ENCODE measurements around the gene MT3.

The MT3 gene

DNA sequence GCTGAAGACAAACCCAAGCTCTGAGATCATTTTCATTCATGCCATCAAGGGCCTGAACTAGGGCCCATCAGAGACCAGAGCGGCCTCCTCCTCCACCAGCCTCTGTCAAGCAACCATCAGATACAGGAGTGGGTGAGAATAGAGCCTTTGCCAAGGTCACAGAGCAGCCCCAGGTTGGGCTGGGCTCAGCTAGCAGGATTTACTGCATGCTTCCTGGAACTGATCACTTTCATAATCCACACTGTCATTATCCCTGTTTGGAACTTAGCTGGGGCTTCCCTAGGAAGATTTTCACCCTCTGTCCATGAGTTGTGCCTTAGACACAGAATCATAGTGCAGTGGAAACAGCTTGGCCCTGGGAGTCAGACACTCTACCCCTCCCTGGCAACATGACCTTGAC is 19.4 kb upstream of the MT3 start:
- TF ChIP-seq POLR2AphosphoS5 (IDR thresholded peaks at IDR 0.05; ENCODE audit: low read depth, low read length) = no peak
- no peak for TF ChIP-seq FOXP2 (optimal IDR thresholded peaks at IDR 0.05; ENCODE audit: borderline replicate concordance, extremely low read depth, extremely low read length, insufficient read depth)
- TF ChIP-seq SIN3A (IDR thresholded peaks at IDR 0.05; ENCODE audit: borderline replicate concordance, insufficient read depth, low read length) = no peak
- TF ChIP-seq TAF1 (IDR thresholded peaks at IDR 0.05; ENCODE audit: borderline replicate concordance, insufficient read depth, low read length) = no peak

DNA sequence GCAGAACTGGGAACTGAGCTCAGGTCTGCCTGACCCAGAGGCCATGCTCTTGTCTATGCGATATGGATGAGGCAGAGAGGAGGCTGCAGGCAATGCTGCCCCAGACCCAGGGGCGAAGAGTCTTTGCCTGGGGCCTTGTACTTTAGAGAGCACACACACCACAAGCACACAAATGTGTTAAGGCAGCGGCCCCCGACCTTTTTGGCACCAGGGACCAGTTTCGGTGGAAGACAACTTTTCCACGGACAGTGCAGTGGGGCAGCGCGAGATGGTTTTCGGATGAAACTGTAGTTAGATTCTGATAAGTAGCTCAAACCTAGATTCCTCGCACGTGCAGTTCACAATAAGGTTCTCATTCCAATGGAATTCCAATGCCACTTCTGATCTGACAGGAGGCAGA is 17.8 kb upstream of the MT3 start:
- TF ChIP-seq POLR2AphosphoS5 (IDR thresholded peaks at IDR 0.05; ENCODE audit: low read depth, low read length) (no peak), FOXP2 (optimal IDR thresholded peaks at IDR 0.05; ENCODE audit: borderline replicate concordance, extremely low read depth, extremely low read length, insufficient read depth) (no peak), TAF1 (IDR thresholded peaks at IDR 0.05; ENCODE audit: borderline replicate concordance, insufficient read depth, low read length) (no peak), SIN3A (IDR thresholded peaks at IDR 0.05; ENCODE audit: borderline replicate concordance, insufficient read depth, low read length) (no peak)
- TF ChIP-seq, protein P1, sequence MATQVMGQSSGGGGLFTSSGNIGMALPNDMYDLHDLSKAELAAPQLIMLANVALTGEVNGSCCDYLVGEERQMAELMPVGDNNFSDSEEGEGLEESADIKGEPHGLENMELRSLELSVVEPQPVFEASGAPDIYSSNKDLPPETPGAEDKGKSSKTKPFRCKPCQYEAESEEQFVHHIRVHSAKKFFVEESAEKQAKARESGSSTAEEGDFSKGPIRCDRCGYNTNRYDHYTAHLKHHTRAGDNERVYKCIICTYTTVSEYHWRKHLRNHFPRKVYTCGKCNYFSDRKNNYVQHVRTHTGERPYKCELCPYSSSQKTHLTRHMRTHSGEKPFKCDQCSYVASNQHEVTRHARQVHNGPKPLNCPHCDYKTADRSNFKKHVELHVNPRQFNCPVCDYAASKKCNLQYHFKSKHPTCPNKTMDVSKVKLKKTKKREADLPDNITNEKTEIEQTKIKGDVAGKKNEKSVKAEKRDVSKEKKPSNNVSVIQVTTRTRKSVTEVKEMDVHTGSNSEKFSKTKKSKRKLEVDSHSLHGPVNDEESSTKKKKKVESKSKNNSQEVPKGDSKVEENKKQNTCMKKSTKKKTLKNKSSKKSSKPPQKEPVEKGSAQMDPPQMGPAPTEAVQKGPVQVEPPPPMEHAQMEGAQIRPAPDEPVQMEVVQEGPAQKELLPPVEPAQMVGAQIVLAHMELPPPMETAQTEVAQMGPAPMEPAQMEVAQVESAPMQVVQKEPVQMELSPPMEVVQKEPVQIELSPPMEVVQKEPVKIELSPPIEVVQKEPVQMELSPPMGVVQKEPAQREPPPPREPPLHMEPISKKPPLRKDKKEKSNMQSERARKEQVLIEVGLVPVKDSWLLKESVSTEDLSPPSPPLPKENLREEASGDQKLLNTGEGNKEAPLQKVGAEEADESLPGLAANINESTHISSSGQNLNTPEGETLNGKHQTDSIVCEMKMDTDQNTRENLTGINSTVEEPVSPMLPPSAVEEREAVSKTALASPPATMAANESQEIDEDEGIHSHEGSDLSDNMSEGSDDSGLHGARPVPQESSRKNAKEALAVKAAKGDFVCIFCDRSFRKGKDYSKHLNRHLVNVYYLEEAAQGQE (IDR thresholded peaks at IDR 0.05; ENCODE audit: insufficient read depth in 1 of 2, low read depth in 2 of 2, low read length in 2 of 2) = no peak

DNA sequence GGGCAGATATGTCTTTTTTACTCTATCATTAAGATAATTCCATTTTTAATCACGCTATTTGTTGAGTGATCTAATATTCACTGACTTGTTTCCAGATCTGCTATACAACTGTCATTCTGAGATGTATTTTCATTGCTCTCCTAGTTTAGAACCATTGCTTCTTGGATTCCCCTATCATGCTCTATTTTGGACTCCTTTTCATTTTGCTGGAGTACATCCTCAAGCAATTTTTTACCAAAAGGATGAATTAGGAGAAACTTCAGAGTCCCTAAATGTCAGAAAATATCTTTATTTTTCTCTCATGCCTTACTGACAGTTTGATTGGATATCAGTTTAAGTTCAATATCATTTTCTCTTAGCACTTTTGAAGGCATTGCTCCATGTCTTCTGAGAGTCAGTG is 14.7 kb upstream of the MT3 start:
- TF ChIP-seq, protein P1 (IDR thresholded peaks at IDR 0.05; ENCODE audit: insufficient read depth in 1 of 2, low read depth in 2 of 2, low read length in 2 of 2) = no peak
- no peak for TF ChIP-seq SIN3A (IDR thresholded peaks at IDR 0.05; ENCODE audit: borderline replicate concordance, insufficient read depth, low read length)
- TF ChIP-seq FOXP2 (optimal IDR thresholded peaks at IDR 0.05; ENCODE audit: borderline replicate concordance, extremely low read depth, extremely low read length, insufficient read depth) = no peak
- TF ChIP-seq POLR2AphosphoS5 (IDR thresholded peaks at IDR 0.05; ENCODE audit: low read depth, low read length) = no peak
- no peak for TF ChIP-seq TAF1 (IDR thresholded peaks at IDR 0.05; ENCODE audit: borderline replicate concordance, insufficient read depth, low read length)

DNA sequence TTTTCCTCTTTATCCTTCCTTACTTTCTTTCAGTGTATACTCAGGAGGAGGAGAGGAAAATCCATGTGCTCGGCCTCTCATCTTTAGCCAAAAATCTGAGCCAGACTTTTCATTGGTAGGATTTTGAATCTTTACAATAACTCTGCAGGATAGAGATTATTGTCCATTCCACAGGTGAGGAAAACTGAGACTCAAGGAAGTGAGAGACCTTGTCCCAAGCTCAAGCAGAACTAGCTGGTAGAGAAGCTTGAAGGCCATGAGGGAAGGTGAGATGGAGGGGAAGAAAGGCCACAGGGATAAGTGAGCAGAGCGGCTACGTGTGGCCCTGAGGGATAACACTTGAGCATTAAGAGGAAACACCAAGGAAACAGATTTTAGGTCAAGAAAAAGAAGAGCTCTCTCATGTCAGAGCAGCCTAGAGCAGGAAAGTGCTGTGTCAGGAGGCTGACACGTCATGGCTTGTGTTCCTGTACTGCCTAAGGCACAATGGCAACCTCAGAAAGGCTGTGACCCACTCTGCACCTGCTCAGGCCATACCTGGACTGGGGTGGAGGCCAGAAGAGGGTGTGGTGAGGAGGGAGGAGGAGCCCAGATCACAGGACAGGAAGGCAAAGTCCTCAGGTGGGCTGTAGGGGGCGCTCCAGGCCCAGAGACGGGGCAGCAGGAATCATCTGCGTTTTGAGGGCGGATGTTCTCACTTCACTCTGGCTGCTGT is 12.6 kb upstream of the MT3 start:
- TF ChIP-seq, protein P1 (IDR thresholded peaks at IDR 0.05; ENCODE audit: insufficient read depth in 1 of 2, low read depth in 2 of 2, low read length in 2 of 2) = no peak
- TF ChIP-seq POLR2AphosphoS5 (IDR thresholded peaks at IDR 0.05; ENCODE audit: low read depth, low read length) (no peak), FOXP2 (optimal IDR thresholded peaks at IDR 0.05; ENCODE audit: borderline replicate concordance, extremely low read depth, extremely low read length, insufficient read depth) (no peak), TAF1 (IDR thresholded peaks at IDR 0.05; ENCODE audit: borderline replicate concordance, insufficient read depth, low read length) (no peak), SIN3A (IDR thresholded peaks at IDR 0.05; ENCODE audit: borderline replicate concordance, insufficient read depth, low read length) (no peak)

DNA sequence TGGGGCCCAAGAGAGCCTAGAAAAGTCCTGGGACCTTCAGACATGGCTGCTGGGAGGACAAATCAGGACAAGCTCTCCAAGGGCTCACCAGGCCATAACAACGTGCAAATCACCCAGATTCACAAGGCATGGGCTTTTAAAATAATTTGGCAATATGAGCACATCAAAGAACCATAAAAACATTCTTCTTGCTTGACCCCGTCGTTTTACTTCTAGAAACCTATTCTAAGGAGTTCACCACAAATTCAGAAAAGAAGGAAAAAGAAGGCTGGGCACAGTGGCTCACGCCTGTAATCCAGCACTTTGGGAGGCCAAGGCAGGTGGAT is 12.1 kb upstream of the MT3 start:
- TF ChIP-seq SIN3A (IDR thresholded peaks at IDR 0.05; ENCODE audit: borderline replicate concordance, insufficient read depth, low read length) = no peak
- TF ChIP-seq, protein P1 (IDR thresholded peaks at IDR 0.05; ENCODE audit: insufficient read depth in 1 of 2, low read depth in 2 of 2, low read length in 2 of 2) = no peak

Data from PFSK-1 (cell line).